Measurements from ENCODE around the gene PSMG3.

DNA sequence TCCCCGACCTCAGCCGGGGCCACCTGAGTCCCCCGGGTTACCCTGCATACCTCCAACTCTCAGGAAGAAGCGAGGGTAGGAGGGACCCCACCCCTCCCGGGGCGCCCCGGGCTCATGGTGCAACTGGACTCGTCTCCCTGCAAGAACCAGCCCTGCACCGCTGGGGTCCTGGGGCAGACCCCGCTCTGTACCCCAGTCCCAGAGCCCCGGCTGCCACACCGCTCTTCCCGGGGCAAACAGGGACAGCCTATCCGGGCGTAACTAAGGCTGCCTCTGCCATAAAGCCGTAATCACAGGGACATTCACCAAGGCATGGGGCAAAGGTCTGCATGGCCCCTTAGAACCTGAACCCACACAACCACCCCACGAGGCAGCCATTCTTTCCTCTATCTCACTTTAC, 46.0 kb downstream of the PSMG3 start:
- no peak for TF ChIP-seq CTCF (IDR thresholded peaks at IDR 0.05)
- TF ChIP-seq MYBL2 (CRISPR knock-in tag; IDR thresholded peaks at IDR 0.05), result no peak
- TF ChIP-seq E2F1 (CRISPR knock-in tag; IDR thresholded peaks at IDR 0.05), result no peak
- no peak for TF ChIP-seq NR1H2 (CRISPR knock-in tag; IDR thresholded peaks at IDR 0.05)
- TF ChIP-seq MAX (CRISPR knock-in tag; IDR thresholded peaks at IDR 0.05), result no peak
- TF ChIP-seq, protein P1, sequence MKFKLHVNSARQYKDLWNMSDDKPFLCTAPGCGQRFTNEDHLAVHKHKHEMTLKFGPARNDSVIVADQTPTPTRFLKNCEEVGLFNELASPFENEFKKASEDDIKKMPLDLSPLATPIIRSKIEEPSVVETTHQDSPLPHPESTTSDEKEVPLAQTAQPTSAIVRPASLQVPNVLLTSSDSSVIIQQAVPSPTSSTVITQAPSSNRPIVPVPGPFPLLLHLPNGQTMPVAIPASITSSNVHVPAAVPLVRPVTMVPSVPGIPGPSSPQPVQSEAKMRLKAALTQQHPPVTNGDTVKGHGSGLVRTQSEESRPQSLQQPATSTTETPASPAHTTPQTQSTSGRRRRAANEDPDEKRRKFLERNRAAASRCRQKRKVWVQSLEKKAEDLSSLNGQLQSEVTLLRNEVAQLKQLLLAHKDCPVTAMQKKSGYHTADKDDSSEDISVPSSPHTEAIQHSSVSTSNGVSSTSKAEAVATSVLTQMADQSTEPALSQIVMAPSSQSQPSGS (CRISPR knock-in tag; IDR thresholded peaks at IDR 0.05; ENCODE audit: borderline replicate concordance, low read depth), result no peak
- TF ChIP-seq, protein P2, sequence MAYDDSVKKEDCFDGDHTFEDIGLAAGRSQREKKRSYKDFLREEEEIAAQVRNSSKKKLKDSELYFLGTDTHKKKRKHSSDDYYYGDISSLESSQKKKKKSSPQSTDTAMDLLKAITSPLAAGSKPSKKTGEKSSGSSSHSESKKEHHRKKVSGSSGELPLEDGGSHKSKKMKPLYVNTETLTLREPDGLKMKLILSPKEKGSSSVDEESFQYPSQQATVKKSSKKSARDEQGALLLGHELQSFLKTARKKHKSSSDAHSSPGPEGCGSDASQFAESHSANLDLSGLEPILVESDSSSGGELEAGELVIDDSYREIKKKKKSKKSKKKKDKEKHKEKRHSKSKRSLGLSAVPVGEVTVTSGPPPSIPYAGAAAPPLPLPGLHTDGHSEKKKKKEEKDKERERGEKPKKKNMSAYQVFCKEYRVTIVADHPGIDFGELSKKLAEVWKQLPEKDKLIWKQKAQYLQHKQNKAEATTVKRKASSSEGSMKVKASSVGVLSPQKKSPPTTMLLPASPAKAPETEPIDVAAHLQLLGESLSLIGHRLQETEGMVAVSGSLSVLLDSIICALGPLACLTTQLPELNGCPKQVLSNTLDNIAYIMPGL (CRISPR knock-in tag; IDR thresholded peaks at IDR 0.05), result no peak
- TF ChIP-seq ESRRA (CRISPR knock-in tag; IDR thresholded peaks at IDR 0.05; ENCODE audit: borderline replicate concordance), result no peak
- TF ChIP-seq CREM (CRISPR knock-in tag; IDR thresholded peaks at IDR 0.05), result no peak
- no peak for TF ChIP-seq STAT6 (CRISPR knock-in tag; conservative IDR thresholded peaks at IDR 0.05; ENCODE audit: low read depth)
- TF ChIP-seq NR2C2 (CRISPR knock-in tag; IDR thresholded peaks at IDR 0.05), result no peak
- TF ChIP-seq GTF2I (CRISPR knock-in tag; conservative IDR thresholded peaks at IDR 0.05), result no peak
- TF ChIP-seq, protein P3, sequence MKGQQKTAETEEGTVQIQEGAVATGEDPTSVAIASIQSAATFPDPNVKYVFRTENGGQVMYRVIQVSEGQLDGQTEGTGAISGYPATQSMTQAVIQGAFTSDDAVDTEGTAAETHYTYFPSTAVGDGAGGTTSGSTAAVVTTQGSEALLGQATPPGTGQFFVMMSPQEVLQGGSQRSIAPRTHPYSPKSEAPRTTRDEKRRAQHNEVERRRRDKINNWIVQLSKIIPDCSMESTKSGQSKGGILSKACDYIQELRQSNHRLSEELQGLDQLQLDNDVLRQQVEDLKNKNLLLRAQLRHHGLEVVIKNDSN (CRISPR knock-in tag; IDR thresholded peaks at IDR 0.05), result no peak
